Myocyte (in vitro differentiated cells): ENCODE measurements around the gene DPF3. TPM values are rescaled to one million over a fixed set of nuclear protein-coding genes. Genes with fewer than 3 reads are reported as not detected.
"Not testable (repeated sequence)": the region's sequence is repeated elsewhere in the genome, so short reads cannot be mapped to it uniquely, and the experiment has no call there.

Source experiments
- DNase-seq: peaks from one replicate; pipeline ENCODE4 v3.0.0-alpha.2; 2012; ENCODE audit warnings: low read depth
- total RNA-seq: library from RNA; depleted of rRNA; stranded (reverse); fragments of >200 nt; gene quantifications from 2 replicates; pipeline ENCODE4 v1.2.3, GENCODE V29; 2014

Gene DPF3
- total RNA-seq, 1 donor from 2014 or later, result 4.7 TPM

DNA sequence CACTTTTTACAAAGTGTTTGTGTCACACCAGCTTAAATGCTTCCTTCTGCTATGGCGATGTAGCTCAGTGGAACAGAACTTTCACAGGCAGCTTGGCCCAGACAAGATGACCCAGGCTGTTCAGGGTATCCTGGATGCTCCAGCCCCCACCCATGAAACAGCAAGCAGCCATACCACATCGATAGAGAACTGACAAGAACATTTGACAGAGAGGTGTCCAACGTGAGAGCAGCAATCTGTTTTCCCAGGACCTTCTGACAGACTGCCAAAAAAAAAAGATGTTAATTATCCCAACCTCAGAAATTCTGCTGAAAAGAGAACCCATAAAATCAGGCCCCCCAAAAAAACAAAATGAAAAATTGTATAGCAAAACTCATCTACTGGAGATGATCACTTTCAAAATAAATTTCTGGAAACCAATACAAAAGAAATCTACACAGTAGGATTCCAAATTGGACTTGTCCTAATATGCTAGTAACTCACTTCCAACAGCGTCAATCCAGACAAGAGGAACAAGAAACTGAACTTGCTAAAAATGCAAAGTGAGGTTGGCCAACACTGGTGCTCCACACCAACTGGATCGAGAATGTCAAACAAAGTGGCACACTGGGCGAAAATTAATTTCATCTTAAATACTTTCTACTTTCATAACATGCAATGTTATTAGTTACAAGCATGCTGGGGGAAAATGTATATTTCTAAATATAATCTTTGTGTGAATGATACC lies 118.8 kb downstream of the DPF3 start:
- no peak for DNase-seq

DNA sequence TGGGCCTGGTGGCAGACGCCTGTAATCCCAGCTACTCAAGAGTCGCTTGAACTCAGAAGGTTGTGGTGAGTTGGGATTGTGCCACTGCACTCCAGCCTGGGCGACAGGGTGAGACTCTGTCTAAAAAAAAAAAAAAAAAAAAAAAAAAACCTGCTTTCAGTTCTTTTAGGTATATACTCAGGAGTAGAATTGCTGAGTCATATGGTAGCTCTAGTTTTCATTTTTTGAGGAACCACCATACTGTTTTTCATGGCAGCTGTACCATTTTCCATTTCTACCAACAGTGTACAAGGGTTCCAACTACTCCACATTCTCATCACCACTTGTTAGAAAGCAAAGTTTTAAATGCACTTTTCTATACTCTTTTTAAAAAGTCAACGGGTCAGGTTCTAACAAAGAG lies 119.8 kb downstream of the DPF3 start:
- DNase-seq, result no peak

DNA sequence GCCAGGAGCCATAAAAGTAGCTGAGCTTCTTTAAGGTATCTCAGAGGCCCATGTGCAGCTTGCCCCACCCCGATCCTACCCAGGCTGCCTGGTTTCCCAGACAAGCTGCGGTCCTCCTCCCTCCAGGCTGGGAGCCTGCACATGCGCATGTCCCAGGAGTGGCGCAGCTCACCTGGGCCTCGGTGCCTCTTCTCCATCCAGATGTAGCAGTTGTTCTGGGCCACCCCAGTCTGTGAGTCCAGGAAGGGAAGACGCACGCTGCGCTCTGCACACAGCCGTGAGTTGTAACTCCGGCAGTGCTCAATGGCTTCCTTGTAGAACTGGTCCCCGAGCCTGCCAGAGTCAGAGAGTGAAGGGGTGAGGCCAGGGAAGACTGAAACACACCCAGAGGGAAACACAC lies 122.3 kb downstream of the DPF3 start:
- no peak for DNase-seq

DNA sequence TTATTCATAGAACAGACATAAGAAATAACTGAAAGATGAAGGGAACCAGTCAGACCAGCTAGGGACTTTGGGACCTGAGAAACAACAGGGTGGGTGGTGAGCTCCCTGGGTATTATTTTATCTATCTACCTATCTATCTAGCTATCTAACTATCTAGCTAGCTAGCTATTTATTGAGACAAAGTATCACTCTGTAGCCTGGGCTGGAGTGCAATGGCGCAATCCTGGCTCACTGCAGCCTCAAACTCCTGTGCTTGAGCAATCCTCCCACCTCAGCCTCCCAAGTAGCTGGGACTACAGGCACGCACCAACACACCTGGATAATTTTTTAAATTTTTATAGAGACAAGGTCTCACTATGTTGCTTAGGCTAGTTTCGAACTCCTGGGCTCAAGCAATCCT lies 127.6 kb downstream of the DPF3 start:
- no peak for DNase-seq

DNA sequence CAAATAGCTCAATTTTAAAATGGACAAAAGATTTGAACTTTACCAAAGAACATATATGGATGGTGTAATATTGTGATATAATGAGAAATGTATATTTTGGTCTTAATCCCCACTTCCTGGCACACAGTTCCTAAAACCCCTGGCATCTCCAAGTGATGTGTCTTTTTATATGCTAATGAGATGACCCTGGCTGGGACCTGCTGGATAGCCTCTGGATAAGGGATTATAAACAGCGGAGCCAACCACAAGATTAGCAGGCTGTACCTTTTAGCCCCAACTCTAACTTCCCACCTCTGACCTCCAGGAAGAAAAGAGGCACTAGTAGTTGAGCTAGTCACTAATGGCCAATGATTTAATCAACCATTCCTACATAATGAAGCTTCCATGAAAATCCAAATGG lies 130.0 kb downstream of the DPF3 start:
- DNase-seq, result no peak

DNA sequence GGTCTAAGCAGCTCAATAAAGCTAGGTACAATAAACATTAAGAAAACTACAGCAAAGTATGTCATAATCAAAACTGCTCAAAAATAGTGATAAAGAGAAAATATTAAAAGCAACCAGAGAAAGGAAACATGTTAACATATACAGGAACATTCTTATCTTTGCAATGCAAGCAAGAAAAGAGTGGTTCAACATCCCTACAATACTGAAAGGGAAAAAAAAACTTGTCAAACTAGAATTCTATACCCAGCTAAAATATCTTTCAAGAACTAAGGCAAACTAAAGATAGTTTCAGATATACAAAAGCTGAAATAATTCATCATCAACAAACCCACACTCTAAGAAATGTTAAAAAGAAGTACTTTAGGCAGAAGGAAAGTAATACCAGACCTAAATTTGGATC lies 134.2 kb downstream of the DPF3 start:
- DNase-seq, result no peak

DNA sequence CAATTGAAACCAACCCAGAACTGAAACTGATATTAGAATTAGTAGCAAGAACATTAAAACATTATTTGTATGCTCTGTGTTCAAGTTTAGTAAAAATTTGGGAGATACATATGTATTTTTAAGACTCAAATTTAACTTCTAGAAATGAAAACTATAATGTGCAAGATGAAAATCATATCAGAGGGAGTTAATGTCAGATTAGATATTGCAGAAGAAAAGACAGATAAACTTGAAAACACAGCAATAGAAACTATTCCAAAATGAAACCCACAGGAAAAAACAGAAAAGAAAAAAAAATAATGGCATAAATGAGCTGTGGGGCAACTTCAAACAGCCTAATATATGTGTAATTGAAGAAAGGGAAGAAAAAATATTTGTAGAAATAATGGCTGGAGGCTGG lies 134.9 kb downstream of the DPF3 start:
- no peak for DNase-seq

DNA sequence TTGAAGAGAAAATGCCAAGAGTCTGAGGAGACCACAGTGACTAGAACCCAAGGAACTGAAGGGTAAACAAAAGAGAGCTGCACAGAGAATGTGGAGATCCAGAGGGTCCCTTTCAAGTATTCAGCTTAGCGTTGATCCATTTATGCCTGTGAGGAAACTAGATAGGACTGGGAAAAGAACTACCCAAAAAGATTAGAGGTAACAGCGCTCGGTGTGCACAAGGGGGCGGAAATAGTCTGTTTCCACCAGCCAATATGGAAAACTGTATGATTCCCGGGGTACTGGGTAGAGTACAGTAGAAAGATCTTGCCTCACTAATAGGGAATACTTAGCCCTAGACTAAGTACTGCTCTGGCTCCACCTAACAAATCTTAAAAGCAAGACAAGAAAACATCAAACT lies 135.5 kb downstream of the DPF3 start:
- no peak for DNase-seq

DNA sequence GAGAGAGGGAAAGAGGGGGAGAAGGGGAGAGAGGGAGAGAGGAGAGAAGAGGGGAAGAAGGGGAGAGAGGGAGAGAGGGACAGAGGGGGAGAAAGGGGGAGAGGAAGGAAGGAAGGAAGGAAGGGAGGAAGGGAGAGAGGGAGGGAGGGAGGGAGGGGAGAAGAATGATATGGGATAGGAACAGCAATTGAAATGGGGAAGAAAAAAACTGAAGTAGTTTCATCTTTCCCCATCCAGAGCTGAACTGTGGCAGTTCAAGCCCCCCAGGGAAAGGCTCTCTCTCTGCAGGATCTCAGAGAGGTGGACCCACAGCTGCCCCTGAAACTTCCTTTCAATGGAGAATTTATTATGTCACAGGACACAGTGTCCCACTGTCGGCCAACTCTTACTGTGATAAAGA lies 136.9 kb downstream of the DPF3 start:
- no peak for DNase-seq

DNA sequence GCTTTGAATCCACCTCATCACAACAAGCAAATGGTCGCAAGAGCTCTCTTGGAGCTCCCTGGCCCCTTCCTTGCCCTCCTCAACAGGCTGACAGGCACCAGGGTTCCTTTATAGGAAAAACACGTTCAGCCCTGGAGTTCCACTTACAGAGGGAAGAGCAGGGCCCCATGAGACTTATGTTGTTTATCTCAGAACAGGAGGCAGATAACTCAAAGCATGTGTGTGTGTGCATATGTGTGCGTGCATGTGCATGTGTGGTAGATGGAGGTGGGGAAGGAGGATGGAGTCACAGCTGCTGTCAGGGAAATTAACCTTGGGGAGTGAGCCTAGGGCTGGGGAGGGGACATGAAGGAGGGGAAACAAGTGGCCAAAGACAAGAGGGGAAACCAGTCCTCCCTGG lies 138.1 kb downstream of the DPF3 start:
- DNase-seq, result no peak

DNA sequence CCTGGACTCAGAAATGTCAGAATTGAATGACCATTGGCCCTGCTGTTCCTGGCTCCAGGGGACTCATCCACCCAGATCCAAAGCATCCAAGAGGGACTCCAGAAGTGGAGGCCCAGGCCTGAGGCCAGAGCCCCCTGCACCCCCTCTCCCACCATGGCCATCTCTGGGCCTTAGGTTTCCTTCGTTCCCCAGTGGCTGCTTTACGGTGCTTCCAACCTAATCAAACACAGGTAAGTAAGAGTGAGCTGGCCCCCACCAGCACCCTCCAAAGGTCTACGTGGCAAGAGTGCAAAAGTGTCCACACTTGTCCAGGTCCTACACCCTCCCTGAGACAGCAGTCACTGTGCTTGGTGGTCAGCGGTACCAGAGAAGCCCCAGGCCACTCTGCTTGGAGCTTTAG lies 139.0 kb downstream of the DPF3 start:
- no peak for DNase-seq

DNA sequence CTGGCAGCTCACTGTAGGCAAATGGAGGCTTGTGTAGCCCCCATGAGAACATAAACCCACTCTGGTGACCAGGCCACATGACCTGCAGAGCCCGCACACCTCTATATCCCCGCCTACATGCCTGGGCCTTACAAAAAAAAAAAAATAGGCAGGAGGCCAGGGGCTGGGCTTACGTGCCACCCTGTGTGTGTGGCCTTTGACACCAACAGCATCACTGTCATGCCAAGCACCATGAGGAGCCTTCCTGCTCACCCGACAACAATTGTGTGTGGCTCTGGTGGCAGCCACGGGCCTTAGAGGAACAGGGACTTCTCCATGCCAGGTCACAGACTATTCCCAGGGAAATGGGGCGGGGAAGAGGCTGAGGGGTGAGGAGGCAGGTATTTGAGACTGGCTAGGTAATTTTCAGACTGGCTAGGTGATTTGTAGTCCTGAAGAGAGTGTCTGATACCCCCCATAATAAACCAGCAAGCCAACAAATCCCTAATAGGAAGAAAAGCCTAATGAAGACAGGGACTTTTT lies 140.0 kb downstream of the DPF3 start:
- DNase-seq, result no peak

DNA sequence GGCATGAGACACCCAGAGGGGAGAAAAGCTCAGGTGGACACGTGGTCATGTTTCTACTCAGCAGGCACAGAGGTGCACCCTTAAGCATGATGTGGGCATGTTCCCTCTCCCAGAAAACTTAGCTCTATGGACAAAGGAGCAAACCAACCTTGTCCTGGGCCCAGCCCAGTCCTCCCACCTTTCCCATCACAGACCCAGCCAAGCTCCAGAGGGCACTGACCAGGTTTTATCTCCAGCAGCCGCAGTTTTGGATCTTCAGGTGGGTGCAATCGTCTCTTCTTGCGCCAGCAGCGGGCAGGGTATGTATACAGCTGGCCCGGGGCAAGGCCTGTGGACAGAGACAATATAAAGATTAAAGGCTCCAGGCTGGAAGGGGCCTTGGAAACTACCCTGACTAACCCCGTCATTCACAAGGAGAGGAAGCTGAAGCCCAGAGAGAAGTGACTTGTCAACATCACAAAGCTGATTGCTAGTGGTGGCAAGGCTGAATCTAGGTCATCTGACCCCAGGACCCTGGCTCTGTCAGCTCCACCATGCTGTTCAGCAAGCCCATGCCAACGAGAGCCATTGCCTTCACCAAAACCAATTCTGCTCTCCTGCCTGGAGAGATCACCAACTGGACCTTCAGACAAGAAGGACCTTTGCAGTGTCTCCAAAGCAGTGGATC lies 140.7 kb downstream of the DPF3 start:
- no peak for DNase-seq

DNA sequence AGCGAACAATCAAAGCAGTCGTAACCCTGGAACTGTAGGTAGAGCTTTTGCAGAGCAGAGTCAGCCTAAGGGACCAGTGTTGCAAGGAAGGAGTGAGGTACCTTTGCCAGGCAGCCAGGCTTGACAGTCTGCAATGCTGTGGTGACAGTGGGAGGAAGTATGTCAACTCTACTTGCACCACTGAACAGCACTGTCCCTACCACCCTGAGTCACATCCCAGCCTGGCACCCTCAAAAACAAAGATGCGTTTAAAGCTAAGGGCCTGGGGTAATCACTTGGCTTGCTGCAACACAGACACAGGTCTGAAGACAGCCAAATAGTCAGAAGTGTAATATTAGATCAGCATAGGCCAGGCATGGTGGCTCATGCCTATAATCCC lies 141.9 kb downstream of the DPF3 start:
- DNase-seq, result no peak

DNA sequence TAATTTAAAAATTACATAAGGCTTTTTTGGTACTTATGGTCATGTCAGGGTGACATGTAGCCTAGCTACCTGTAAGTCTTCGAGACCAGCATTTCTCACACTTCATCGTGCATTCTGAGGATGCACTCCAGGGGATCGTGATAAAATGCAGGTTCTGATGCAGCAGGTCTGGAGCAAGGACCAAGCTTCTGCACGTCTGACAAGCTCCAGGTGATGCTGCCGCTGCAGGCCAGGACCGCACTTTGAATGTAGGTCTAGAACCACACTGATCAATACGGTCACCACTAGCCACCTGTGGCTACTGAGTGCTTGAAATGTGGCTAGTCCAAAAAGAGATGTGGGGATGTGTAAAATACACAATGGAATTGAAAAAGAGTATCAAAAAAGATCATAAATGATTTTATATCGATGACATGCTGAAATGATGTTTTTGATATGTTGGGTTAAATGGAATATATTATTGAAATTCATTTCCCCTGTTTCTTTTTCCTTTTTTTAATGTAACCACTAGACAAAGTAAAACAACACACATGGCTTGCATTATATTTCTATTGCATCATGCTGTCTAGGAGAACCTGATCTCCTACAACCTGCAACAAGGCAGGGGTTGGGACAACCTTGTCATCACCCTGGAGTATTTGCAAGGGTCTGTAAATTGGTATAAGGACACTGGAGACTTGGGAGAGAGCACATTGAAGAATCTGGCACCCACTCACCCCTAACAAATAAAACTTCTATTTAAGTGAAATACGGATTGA lies 142.4 kb downstream of the DPF3 start:
- DNase-seq, result no peak

DNA sequence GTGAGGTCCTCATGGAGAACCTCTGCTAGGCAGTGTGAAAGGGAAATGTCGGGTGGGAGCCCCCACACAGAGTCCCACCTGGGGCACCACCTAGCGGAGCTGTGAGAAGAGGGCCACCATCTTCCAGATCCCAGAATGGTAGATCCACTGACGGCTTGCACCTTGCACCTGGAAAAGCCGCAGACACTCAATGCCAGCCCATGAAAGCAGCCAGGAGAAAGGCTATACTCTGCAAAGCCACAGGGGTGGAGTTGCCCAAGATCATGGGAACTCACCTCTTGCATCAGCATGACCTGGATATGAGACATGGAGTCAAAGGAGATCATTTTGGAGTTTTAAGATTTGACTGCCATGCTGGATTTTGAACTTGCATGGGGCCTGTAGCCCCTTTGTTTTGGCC lies 145.0 kb downstream of the DPF3 start:
- DNase-seq, result not testable (repeated sequence)

DNA sequence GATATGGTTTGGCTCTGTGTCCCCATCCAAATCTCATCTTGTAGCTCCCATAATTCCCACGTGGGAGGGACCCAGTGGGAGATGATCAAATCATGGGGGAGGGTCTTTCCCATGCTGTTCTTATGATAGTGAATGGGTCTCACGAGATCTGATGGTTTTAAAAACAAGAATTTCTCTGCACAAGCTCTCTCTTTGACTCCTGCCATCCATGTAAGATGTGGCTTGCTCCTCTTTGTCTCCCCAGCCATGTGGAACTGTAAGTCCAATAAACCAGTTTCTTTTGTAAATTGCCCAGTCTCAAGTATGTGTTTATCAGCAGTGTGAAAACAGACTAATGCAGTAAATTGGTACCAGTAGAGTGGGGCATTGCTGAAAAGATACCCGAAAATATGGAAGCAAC lies 146.2 kb downstream of the DPF3 start:
- DNase-seq, result no peak

DNA sequence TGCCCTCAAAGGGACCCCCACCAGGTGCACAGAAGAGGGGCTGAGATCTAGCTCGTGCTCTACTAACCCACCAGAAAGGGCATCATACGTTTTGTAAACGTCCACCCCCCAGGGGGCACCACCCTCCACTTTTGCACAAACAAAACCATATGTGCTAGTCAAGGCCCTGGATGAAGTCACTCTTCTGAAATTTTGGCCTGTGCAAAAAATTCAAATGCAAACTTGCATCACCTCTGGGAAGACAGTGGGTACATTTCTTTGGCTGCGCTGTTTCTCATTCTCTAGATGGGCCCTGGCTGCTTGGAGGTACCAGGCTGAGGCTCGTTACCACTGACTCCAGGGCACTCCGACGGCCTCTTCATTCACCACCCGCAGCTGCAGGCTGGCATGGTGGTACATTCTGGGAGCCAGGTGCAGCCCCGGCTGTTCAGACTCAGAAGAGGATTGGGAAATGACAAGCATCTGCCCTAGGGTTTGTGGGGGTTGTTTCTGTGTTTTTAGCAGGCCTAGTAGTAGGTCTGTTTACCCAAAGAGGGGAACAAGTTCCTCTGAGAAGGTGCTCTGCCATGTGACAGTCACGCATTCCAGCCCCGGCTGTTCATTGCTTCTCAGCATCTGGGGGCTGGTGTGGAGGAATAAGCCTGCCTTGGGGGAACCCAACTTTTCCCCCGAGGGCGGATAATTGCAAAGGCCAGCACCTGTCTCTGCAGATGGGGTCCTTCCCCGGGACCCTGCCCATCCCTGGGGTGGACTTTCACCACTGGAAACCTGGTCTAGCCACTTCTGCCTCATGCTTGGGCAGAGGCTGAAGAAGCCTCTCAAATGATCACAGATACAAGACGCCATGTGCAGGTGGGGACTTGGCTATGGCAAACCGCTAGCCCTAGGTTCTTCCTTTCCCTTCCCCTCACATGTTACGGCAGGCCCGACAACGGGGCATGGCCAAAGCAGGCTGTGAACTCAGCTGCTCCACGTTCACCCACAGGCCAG lies 147.6 kb downstream of the DPF3 start:
- DNase-seq, result peak; percentile 77

DNA sequence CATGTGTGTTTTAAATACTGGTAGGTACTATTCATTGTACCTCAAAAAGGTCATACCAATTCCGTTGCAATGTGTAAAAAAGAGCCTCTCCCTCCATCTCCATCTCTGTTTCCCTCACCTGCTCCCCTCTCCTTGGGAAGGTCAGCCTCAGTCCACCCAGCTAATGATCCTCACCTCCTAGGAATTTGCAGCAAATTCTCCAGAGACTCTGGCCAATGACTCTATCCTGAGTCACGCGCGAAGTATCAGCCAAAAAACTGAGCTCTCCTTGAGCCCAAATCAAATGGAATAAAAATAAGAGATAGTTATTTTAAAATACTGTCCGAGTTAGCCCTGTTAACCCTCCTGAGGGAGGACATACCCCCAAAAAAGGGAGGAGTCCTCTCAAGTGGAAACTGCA lies 148.4 kb downstream of the DPF3 start:
- peak; percentile 44 for DNase-seq

DNA sequence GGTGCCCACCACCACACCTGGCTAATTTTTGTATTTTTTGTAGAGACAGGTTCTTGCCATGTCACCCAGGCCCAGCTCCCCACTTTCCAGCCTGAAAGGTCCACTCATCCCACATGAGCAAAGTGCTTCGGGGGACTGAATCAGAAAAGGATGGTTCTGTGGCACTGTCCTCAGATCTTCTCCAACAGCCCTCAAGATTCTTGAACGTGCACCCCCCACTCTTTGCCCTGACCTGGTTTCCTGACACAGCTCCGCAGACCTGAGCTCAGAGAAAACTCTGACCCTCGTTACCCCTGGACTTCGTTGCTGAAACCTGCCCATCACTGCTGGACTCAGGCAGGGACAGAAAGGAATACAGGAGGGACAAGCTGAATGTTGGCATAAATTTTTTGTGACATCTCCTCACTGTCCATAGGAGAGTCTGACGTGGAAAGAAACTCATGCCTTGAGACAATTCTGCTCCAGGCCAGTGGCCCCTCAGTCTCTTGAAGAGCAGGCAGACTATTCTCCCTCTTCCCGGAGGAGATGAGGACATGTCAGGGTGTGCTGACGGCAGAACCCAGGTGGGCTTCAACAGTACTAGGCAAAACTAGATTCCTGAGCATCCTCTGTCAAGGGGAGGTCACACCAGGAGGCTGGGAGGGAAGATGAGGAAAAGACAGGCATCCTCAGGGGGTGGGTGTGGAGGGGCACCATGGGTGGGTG lies 149.3 kb downstream of the DPF3 start:
- DNase-seq, result no peak
